HG03045 (cell line): ENCODE data around the gene ZDHHC8.
"Not testable (repeated sequence)": the region's sequence is repeated elsewhere in the genome, so short reads cannot be mapped to it uniquely, and the experiment has no call there.

Experiments
- ATAC-seq: cut with Tn5 transposase; IDR thresholded peaks from one replicate; pipeline ENCODE4 v1.9.1; 2021; ENCODE audit warnings: mild to moderate bottlenecking, moderate library complexity; ENCODE audit not compliant: unreplicated experiment

ZDHHC8 gene

DNA sequence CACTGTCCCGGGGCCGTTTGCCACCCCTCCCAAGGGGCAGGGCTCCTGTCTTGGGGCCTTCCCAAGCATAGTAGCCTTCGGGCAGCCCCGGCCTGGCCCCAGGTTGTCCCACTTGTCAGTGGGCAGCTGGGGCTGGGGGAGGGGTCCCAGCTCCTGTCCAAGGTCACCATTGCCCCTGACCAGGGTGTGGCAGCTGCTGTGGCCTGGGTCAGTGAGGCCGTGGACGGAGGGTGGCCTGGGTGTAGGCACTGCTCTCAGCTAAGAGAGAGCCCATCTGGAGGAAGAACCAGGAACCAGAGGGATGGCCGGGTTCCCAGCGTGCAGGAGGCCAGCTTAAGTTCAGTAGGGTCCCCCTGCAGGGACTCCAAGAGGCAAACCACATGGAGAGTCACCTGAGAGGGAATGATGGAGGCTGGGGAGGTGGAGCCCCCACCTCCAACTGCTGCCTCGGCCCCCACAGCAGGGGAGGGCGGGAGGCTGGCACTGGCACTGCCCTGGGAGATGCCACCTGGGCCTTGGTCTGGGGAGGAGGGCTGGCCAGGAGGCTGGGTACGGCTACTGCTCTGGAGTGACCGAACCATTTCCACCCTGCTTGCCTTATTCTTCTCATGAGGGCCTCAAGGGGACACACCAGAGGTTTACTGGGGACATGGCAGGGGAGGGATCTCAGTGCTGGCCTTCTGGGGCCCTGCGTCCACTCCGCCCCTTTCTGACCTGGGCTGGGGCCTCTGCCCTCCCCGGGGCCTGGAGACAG is 26.0 kb downstream of the ZDHHC8 start:
- no peak for ATAC-seq

DNA sequence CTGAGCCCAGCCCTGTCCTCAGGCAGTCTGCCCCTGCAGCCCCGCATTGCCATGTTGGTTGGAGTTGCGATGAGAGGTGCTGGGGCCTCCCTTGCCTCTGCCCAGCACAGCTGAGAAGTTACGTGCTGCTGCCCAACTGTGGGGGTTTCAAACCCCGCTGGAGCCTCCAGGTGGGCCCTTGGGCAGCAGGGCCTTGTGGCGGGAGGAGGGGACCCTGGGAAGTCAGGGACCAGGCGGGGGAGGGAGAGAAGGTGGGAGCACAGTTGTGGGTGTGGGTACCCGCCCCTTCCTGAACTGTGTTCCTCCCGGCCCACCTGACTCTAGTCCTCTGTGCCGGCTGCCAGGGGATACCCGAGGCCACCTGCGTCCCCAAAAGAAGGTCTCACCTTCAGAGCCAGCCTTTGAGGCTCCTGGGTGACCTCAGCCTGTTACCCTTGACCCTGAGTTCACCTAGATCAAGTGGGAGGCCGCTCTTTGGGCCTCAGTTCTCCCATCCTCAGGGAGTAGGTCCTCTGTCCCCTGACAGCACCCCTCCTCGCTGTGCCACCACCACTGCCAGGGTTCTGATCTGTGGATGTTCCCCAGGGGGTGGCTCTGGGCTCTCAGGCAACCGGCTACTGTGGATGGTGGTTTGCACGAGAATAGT is 26.9 kb downstream of the ZDHHC8 start:
- no peak for ATAC-seq

DNA sequence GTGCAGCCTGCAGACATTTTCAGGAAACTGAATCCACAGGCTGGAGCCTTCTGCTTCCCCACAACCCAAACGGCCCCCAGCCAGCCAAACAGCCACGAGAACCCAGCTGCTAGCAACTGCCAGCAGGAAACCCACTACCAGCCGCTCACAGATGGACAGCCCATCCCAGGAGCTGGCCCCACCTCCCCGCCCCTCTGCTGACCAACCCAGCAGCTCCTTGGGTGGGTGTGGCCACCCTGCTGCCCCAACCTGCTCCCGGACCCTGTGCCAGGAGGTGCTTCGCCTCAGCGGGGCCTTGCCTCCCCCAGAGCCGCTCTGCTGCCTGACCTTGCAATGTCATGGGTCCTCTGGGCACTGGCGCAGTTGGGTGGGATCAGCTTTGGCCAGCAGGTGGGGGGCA is 27.5 kb downstream of the ZDHHC8 start:
- no peak for ATAC-seq

DNA sequence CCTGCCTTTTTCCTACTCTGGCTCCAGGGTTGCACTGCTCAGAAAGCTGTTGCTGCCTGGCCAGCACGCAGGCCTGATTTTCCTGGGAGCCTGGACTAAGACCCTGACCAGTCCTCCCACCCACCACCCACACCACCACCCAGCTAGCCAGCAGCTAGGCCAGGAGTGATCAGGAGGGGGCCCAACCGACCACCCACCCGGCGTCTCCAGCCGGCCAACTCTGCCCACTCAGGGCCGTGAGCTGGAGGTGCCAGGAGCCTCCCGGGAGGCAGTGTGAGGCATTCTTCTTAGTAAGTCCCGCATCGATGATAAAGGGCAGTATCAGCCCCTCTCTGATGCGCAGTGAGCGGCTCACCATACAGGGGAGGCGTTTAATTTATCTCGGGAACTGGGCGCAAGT is 27.9 kb downstream of the ZDHHC8 start:
- not testable (repeated sequence) for ATAC-seq

GRCh38 chr22:20160041-20160440 is 28.4 kb downstream of the ZDHHC8 start:
- ATAC-seq, result no peak

GRCh38 chr22:20164863-20165262 is 33.3 kb downstream of the ZDHHC8 start:
- no peak for ATAC-seq

GRCh38 chr22:20165421-20165820 is 33.8 kb downstream of the ZDHHC8 start:
- ATAC-seq, result no peak

DNA sequence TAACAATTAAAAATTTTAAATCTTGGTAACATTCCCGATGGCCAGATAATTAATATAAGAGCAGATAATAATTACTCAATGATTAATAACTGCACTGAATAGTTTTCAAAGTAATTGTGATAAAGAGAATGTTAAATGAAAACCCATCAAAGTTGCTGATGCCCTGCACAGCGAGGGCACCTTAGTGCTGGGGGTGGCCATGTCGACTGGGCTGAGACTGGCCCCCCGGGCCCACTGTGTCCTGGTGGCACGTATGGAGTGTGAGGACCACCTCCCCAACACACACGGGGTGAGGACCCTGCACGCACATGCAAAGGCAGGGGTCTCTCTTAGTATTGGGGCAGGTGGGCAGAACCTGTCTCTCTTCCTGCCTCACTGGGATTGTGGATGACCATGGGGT is 34.3 kb downstream of the ZDHHC8 start:
- ATAC-seq, result no peak

DNA sequence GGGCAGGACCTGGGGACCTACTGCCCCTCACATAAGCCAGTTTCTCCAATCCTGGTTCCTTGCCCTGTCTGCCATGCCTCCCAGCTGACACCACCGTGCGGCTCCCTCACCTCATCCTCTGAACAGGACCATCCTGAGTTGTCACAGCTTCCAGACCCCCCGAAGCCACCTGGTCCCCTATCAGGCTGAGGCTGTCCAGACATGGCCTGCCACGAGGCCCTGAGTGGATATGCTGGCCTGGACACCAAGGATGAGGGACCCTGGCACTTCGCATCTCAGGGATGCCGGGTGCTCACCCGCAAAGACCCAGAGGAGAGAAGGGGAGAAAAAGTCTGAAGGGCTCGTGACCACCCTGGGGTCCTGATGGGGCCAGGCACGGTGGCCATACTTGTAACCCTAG is 35.1 kb downstream of the ZDHHC8 start:
- ATAC-seq, result no peak

DNA sequence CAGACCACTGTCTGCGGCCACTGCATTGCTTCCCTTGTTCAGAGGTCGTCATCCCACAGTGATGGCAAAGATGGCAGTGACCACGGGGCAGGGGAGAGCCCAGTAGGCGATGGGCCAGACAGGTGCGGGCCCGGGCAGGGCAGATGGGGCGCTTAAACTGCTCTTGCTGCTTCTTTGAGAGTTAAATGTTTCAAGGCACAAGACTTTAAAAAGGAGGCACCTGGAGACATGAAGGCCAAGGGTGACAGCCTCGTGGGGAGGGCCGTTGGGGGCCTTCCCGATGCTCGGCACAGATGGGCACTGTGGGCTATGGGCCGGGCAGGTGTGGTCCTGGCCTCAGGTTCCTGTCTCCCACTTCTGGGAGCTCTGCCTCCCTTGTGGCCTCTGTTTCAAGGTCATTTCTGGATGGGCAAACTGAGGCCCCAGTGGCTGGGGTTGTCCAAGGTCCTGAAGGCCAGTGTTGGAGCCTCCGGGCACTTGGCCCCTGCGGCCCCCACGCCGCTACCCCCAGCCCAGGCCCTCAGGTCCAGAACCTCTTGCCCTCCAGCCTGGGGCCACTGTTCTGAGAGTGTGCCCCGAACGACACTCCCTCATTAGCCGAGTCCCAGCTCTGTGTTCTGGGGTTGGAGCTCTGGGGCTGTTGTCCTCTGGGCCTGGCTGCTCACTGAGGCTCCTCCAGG is 36.2 kb downstream of the ZDHHC8 start:
- no peak for ATAC-seq

DNA sequence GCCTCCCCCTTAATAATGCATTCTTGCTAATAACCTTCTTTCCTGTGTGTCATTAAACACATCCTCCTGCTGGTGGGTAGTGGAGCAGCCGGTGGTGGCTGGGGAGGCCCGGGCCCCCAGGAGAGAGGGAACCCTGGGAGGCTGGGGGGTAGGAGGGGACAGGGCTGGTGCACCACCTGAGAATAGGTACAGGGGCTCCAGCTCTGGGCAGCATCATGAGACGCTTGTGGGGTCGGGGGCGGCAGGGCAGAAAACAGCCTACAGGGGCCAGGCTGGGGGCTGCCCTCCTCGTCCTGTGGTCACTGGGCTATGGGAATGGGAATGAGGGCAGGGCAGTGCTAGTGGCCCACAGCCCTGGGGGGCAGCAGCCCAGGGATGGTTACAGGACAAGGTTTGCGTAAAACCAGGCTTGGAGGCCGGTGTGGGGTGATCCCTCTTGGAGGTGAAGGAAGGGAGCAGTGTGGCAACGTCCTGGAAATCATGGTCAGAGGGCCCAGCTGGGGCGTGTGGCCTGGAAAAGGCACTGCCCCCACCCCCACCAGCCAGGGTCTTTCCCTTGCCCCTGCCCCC is 37.7 kb downstream of the ZDHHC8 start:
- no peak for ATAC-seq

DNA sequence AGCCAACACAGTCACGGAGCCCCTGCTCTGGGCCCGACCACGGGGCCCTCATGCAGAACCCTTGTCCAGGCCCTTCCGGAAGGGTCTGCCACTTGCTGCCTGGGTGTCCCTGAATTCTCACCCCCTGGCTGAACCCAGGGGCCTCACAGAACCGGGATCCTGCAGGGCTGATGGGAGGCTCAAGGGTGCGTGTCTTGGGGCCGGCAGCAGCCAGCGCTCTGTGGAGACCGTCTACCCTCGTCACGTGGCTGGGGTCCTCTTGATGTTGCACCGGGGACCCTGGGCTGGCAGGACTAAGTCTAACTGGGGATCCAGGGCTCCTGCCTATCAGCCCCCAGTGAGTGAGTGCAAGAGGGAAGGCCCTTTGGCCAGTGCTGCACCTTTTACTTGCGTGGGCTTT is 38.6 kb downstream of the ZDHHC8 start:
- no peak for ATAC-seq

DNA sequence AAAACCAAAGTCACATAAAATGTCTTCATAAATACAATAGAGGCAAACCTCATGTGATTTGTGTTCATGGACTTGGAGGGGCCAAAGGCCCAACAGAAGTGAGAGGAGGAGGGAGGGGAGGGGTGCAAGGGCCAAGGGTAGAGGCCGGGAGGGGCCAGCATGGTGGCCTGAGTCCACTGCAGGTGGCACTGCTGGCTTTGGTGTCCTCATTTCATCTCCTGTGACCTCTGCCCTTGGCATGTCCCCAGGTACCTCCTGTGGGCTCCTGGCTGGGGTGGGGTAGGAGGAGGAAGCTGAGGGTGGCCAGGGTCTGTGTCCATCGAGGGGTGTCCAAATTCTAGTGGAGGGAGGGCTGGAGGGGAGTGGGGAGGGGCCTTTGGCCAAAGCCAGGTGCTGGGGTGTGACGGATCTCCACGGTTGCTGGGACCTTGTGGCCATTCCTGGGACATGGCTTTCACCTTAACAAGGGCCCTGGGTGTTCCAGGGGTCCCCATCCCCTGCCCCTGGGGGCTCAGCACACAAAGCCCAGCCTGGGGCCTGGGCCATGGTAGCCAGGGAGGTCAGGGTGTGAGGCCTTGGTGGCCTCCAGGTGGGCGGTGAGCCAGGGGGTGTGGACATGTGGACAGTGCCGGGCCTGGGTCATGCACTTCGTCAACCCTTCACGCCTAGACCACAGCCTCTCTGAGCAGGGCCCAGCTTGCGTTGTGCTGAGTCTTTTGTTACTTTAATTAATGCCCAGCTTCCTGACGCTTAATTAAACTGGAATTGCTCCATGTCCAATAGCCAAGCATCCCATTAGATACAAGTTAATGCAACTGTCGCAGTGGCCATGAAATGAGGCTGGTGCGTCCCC is 39.9 kb downstream of the ZDHHC8 start:
- ATAC-seq, result no peak

DNA sequence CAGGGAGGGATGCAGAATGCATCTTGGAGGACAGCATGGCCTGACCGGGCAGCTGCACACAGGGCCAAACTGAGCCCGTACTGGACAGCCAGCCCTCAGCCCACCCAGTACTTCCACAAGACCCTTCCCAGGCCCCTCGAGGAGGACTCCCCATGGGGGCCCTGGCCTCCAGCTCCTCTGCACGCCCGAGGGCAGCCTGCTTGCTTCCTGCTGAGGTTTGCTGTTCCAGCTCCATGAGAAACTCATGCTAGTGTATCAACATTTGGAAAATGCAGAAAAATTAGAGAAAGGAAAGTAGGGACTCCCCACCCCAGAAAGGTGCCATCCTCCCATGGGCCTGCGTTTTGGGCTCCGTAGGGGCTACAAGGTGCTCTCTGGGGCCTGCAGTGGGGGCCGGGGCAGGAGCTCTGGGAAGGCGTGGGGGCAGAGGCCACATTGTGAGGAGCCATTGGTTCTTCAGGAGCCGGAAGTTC is 40.6 kb downstream of the ZDHHC8 start:
- ATAC-seq, result no peak

GRCh38 chr22:20173246-20173645 is 41.6 kb downstream of the ZDHHC8 start:
- ATAC-seq, result no peak

DNA sequence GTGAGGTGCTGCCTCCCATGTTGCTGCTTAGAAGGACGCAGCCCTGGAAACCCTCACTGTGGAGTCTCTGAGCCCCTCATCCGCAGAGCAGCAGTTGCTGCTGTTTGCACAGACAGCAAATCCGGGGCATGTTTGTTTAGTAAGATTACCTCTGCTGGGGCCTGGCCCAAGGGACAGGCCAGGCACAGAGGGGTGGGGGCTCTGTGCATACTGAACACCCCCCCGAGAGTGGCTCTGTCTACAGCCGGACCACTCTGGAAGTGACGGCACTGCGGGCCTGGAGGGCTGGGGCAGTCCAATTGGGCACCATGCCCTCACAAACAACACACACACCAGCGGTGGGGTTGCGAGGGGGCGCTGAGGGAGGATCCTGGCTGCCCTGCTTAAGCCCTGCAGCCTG is 42.2 kb downstream of the ZDHHC8 start:
- no peak for ATAC-seq

DNA sequence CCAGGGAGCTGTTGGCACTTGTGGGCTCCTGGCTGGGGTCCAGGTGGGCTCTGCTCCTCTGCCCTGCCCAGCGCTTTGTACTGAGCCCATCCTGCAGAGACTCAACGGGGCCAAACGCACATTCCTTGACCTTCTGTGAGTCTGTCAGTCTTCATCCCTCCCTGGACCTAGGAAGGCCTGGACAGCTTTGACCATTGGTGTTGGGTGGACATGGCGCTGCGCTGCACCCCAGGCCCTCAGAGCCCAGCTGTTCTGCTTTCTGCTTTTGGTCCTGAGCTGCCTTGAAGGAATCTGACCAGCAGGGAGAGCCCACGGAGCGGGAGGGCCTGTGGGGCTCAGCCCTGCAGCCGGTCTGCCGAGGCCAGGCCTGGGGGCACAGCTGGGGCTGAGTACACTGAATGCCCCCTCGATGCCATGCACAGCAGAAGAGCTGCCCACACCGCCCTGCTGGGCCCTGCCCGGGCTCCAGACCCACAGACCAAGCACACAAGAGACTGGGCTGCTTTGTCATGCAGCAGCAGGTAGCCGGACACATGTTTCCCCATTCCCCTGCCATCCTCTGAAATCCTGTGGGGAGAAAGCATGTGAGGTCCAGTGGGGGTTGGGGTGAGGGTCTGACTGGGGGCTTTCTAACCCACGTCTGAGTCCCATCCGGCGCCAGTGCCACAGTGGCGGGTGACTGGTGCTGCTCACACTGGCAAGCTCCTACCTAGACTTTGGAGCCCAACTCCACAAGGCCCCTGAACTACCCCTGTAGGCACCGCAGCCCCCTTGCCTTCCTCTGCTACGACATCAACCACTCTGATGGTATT is 43.4 kb downstream of the ZDHHC8 start:
- no peak for ATAC-seq

- no peak for ATAC-seq
Measured at GRCh38 chr22:20175597-20175900, 43.9 kb downstream of the ZDHHC8 start.

- no peak for ATAC-seq
Measured at GRCh38 chr22:20176421-20177085, 44.9 kb downstream of the ZDHHC8 start.
